ENCODE results near the gene SCUBE3.
A peak's percentile ranks its signal among the peaks of the same experiment; 100 is the strongest.

The SCUBE3 gene

GRCh38 chr6:35213824-35214756 is at the start of gene SCUBE3:
Gene SCUBE3, plus strand, starts transcription at chr6:35213956. Its CDS starts 463 bp downstream, at chr6:35214419.
- peak; percentile 10 for DNase-seq

- DNase-seq, result no peak
These were observed 49.5 kb upstream of the SCUBE3 start for GRCh38 chr6:35164277-35164676.

- no peak for DNase-seq
These were observed 48.9 kb upstream of the SCUBE3 start for GRCh38 chr6:35164868-35165267.

GRCh38 chr6:35165630-35166071 is 48.1 kb upstream of the SCUBE3 start:
- DNase-seq, result no peak

- DNase-seq, result no peak
These were observed 47.6 kb upstream of the SCUBE3 start for GRCh38 chr6:35166116-35166515.

- DNase-seq, result no peak
These were observed 47.2 kb upstream of the SCUBE3 start for GRCh38 chr6:35166520-35166919.

GRCh38 chr6:35167505-35167904 is 46.3 kb upstream of the SCUBE3 start:
- DNase-seq, result no peak

GRCh38 chr6:35168461-35168861 is 45.3 kb upstream of the SCUBE3 start:
- no peak for DNase-seq

- DNase-seq, result no peak
These were observed 43.6 kb upstream of the SCUBE3 start for GRCh38 chr6:35170166-35170565.

GRCh38 chr6:35170891-35171290 is 42.9 kb upstream of the SCUBE3 start:
- DNase-seq, result no peak

- no peak for DNase-seq
These were observed 40.7 kb upstream of the SCUBE3 start for GRCh38 chr6:35173044-35173426.

- no peak for DNase-seq
These were observed 40.2 kb upstream of the SCUBE3 start for GRCh38 chr6:35173427-35174087.

- no peak for DNase-seq
These were observed 39.7 kb upstream of the SCUBE3 start for GRCh38 chr6:35174088-35174434.

GRCh38 chr6:35174501-35174900 is 39.3 kb upstream of the SCUBE3 start:
- DNase-seq, result no peak

- no peak for DNase-seq
These were observed 37.3 kb upstream of the SCUBE3 start for GRCh38 chr6:35176301-35177024.

GRCh38 chr6:35177157-35177556 is 36.6 kb upstream of the SCUBE3 start:
- no peak for DNase-seq

GRCh38 chr6:35177596-35177995 is 36.2 kb upstream of the SCUBE3 start:
- DNase-seq, result no peak

GRCh38 chr6:35178012-35178411 is 35.7 kb upstream of the SCUBE3 start:
- no peak for DNase-seq

- no peak for DNase-seq
These were observed 34.6 kb upstream of the SCUBE3 start for GRCh38 chr6:35178932-35179832.

GRCh38 chr6:35179901-35180535 is 33.7 kb upstream of the SCUBE3 start:
- no peak for DNase-seq

- DNase-seq, result no peak
These were observed 32.3 kb upstream of the SCUBE3 start for GRCh38 chr6:35181308-35181932.

Measured in CD4-positive, alpha-beta T cell treated with Interleukin-17A for 4 hours (primary cell).